Measurements from ENCODE around the gene IL25.
"Not testable (repeated sequence)": the region's sequence is repeated elsewhere in the genome, so short reads cannot be mapped to it uniquely, and the experiment has no call there.

Gene IL25

DNA sequence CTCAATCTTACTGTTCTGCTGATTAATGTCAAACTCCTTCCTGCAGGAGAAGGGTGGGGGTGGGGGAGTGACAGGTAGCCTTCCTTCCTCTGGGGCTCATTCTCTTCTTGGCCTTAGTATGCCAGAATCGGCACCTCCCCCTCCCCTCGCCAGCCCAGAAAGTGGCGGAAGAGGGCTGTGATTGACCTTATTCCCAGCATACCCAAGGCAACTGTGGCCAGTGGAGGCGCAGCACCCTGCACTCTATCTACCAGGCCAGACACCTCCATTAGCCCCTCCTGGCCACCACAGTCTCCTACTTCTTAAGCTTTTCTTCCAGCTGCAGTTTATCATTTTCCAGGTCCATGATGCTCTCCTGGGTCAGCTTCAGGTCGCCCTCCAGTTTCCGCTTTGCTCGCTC, 20.0 kb downstream of the IL25 start:
- DNase-seq = no peak

DNA sequence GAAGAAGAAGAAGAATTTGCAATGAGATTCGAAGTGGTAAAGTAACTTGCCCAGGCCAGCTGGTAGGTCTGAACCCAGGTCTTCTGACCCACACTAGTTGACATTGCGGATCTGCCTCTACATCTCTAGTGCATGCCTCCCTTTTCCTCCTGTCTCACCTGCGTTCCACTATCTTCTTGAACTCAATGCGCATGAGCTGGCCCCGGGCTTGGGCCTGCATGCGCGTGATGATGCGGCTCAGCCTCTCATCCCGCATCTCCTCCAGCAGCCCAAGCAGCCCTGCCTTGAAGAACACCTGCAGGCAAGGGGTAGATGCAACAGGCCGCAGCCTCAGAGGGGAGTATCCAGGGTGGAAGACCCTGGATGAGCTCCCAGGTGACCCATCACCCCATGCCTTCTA, 23.5 kb downstream of the IL25 start:
- no peak for DNase-seq

DNA sequence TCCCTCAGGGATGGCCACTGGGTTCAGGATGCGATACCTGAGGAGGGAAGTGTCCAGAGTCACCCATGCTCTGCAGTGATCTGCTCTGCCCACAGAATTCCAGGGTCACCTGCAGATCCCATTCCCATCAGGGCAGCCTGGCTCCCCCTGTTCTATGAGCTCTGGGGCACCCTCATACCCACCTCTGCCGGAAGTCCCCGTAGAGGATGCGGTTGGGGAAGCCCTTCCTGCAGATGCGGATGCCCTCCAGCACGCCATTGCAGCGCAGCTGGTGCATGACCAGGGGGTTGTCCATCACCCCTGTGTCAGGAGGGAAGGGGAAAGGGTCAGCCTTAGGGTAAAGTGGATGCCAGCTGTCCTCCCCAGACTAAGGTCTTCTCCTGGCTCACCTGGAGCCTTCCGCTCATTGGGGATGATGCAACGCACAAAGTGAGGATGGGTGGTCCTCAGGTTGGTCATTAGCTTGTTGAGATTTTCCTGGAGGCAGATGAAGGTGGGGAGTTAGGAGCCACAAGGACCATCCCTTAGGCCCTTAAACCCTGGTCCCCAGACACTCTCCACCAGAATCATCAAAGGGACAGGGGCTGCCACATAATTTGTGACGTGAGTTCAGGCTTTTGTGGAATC, 24.3 kb downstream of the IL25 start:
- DNase-seq = no peak

DNA sequence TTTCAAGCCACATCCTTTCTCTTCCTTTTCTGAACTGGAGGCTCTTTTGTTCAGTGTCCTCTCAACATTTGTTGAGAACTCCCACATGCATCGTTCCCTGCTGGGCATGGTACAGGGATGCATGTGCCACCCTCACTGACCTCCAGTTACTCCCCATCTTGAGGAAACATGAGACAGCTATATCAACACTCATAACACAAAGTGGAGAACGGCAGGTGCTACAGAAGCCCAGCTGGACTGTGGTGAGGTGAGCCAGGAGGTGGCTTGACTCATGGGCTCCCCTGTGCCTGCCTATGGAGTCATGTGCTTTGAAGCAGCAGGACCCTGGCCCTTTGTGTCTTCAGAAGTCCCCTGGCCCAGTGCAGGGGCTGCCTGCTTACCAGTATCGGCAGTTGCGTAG, 25.7 kb downstream of the IL25 start:
- DNase-seq = no peak

DNA sequence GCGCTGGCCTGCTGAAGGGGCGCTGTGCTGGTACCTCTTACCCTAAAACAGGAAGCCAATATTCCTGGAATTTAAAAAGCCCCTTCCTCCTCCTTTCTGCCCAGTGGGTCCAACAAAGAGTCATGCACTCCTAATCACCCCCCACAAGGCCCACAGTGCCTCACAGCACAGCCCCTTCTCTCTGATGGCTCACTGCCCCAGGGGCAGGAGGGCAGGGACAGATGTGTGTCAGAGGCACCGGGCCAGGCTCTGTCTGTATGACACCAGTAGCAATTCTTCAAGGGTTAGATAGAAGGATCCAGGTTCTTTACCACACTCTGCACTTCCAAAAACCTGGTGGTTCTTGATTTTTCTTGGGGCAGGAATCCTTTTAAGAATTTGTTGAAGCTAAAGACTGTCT, 26.5 kb downstream of the IL25 start:
- no peak for DNase-seq

DNA sequence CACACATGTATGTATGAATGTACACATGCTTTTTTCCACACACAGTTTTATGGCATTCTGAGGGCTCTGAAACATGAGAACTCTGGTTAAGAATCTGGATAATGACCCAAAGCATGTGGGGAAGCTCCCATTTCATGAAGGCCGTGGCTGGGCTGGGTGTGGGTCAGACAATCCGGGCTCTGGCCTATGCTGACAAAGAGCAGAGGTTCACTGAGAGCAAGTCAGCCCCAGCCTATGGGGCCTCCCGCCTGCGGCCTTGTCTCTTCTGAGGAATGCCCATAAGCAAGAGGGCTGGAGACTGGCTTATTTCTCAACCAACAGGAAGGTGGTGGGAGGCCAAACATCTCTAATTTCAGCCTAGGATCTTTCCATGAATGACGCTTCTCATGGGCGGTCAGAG, 27.0 kb downstream of the IL25 start:
- no peak for DNase-seq

DNA sequence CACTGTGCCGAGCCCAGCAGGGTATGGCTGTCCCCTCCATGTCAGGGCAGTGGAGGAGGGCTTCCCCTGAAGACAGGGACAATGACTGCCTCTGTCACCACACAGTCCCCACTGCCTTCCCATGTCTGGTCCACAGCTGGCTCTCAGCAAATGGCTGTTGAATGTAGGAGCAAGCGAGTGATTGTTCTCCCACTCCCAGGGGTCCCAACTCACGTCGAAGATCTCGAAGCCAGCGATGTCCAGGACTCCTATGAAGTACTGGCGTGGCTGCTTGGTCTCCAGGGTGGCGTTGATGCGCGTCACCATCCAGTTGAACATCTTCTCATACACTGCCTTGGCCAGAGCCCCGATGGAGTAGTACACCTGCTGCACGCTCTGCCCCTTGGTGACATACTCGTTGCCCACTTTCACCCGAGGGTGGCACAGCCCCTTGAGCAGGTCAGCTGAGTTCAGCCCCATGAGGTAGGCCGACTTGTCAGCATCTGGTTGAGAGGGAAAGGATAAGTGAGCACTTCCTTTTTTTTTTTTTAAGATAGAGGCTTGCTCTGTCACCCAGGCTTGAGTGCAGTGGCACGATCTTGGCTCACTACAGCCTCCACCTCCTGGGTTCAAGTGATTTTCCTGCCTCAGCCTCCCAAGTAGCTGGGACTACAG, 28.0 kb downstream of the IL25 start:
- not testable (repeated sequence) for DNase-seq

DNA sequence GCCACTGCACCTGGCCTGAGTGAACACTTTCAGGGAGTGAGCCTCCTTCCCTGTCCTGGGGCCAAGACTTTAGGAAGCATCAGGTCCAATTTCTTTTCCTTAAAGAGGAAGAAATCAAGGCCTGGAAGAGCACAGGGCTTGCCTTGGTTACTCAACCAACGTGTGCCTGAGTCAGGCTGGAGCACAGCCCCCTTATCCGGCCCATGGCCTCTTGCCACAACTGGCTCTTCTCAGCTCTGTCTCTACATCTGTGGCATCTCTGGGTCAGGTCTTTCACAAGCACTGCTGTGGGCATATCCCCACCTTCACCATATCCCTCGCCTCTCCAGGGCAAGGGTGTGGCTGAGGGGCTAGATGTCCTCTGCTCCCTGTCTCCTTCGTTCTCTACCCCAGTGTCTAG, 28.7 kb downstream of the IL25 start:
- no peak for DNase-seq

DNA sequence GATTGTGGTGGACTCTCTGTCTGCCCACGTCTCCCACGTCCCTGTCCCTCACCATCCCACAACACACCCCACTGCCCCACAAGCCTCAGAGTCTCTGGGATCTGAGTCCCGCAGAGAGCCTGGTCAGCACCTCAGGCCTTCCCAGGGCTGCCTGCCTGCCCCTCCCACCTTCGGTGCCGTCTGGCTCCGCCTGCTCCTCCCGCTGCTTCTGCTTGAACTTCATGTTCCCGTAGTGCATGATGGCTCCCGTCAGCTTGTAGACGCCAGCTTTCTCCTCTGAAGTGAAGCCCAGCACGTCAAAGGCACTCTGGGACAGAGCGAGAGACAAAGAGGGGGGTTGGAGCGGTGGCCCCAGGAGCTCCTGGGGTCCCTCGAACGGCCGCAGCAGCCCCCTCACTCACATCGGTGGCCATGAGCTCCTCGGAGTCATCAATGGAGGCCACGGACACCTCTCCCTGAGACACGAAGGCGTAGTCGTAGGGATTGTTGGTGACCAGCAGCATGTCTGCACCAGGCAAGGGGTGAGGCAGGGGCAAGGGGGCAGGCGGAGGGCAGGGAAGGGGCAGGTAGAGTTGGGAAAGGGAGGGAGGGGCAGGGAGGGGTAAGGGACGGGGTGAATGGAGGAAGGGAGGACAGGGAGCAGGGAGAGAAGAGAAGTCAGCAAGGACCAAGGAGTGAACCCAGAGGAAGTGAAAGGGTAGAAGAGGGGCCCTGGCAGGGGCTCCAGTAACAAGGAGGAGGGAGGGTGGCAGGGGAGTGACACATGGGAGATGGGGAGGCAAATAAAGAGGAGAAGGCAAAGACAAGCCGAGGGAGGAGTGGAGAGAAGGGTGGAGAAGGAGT, 29.9 kb downstream of the IL25 start:
- no peak for DNase-seq

DNA sequence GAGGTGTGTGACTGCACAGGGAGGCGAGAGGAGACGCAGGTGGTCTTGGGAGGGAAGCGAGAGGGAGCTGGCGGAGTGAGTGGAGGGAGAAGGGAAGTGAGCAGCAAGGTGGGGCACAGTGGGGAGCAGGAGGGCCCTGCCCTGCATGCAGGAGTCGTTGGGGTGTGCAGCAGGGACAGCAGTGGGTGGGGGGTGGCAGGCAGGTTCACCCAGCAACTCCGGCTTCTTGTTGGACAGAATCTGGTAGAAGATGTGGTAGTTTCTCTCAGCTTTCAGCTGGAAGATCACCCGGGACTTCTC, 30.5 kb downstream of the IL25 start:
- no peak for DNase-seq

DNA sequence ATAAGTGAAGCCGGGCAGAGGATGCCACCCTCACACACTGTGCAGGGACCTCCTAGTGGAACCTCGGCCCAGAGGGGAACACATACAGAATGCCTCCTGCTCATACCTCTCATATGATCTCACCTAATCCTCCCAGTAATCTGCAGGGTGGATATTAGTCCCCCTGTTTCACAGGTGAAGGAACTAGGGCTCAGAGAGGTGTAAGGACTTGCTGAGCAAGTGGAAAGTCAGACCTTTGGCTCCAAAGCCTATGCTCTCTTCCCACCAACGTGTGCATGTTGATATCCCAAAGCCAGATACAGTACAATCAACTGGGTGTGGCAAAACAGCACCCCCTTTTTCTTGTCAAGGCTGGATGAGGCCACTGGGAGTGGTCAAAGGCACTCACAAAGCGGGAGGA, 31.3 kb downstream of the IL25 start:
- DNase-seq = no peak

DNA sequence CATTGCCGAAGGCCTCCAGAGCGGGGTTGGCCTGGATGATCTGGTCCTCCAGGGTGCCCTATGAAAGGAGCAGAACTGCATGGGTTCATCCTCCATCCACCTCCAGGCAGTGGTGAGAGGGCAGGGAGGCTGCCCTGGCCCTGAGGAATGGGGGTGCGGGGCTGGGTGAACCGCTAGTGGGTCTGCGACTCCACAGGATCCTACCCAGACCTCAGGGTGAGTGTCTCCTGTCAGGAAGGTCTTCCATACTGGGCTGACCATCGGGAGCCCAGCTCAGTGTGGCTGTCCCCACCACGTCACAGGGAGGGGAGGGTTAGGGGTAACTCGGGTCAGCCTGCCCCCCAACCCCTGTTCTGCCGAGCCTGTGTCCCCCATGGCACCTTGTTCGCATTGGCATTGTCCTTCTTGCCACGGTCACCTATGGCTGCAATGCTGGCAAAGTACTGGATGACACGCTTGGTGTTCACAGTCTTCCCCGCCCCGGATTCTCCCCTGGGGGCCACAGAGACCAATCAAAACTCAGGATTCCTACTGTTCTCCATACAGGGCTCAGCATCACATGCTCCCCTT, 31.8 kb downstream of the IL25 start:
- DNase-seq = no peak

DNA sequence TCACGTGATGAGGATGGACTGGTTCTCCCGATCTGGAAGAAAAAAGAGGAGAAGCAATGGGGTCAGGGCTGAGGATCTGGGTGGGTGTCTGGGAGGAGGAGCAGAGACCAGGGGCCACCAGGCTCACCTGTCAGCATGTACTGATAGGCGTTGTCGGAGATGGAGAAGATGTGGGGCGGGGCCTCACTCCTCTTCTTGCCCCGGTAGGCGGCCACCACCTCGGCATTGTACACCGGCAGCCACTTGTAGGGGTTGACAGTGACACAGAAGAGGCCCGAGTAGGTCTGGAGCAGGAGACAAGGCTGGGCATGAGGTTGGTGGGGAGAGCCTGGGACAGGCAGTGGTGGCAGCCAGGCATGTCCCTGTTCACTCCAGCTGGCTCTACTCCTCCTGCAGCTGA, 32.5 kb downstream of the IL25 start:
- DNase-seq = no peak

DNA sequence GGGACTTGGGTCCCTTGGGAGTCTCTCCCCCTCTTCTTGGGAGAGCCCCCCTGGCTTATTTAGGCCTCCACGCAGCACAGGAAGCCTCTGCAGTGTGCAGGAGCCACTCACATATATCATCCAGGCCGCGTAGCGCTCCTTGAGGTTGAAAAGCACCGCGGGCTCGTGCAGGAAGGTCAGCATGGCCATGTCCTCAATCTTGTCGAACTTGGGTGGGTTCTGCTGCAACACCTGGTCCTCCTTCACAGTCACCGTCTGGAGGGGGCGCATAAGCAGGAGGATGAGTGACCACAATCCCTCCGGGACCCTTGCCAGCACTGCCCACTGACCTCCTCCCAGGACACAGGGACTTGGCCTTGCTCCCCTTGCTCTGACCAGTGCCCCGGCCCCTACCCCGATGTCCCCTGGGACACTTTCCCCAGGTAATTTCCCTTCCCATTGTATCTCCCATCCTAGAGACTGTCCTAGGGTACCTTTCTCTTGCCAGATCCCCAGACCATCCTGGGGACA, 33.0 kb downstream of the IL25 start:
- no peak for DNase-seq

DNA sequence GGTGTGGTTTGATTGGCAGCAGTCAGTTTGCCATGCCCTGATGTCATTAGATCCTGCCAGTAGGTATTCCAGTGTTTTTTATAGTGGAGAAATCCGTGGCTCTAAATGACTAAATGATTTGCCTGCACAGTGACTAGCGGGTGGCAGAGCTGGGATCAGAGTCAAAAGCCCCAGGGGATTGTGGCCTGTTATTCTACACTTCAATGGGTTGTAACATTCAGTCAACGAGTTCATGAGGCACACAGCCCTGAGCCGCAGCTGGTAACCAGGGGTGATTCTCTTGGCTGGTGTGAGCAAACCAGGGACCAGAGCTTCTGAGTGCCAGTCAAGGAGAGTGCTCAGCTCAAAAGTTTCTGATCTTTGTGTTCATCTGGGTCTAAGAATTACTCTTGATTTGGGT, 33.6 kb downstream of the IL25 start:
- DNase-seq = no peak

DNA sequence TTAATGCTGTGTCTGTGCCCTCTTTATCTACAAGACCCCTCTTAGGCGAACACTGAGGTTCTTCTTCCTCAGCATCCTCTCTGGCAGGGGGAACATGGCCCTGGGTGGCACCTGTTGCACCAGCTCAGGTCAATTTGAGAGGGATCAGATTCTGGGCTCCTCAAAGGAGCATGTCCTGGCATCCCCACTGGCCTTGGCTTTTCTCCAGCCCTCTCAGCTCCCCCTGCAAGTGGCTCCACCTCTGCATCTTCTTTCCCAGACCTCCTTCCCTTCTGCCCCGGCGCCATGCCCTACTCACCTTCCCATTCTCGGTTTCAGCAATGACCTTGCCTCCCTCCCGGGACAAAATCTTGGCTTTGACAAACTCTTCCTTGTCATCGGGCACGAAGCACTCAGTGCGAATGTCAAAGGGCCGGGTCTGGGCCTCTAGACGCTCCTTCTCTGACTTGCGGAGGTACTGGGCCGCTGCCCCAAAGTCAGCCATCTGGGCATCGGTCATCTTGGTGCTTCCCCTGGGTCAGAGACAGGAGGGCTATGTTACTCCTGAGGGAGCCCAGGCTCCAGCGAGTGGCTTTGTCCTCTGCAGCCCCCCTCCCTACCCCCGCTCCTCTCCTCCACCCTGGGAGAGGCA, 34.2 kb downstream of the IL25 start:
- no peak for DNase-seq

DNA sequence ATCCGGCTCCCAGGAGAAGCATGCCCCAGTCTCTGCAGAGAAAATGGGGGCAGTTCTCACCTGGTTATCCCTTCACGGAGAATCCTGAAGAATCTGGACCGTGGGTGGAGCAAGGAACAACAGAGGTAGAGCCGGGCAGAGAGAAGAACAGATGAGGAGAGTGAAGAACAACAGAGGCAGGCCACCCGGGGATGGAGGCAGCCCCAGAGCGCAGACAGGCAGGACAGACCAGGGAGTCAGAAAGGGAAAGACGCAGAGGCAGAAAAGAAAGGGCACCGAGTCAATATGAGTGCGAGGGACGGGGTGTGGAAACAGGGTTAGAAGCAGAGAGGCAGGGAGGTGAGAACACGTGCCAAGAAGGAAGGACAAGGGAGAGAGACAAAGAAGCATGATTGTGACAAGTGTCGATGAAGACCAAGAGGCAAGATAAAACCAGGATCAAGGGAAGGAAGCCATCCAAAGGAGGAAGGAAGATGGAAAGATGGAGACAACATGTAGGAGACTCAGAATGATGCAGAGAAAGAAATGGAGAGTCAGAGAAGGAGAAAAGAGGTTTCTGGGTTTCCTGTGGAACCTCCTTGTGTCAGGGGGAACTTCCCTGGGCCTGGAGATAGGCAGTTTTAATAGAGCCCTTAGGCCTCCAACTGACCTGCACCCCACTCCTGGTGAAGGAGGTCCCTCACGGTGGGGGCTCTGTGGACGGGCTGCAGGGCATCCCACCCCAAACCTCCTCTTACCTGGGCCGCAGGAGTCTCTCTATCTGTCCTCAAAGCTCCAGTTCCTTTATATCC, 35.1 kb downstream of the IL25 start, which contains the start of gene MYH6:
MYH6 (minus strand) TSS at position 758 of the 791 bp plus-strand sequence. CDS start 1,050 bp downstream, outside the sequence.
- DNase-seq = no peak

DNA sequence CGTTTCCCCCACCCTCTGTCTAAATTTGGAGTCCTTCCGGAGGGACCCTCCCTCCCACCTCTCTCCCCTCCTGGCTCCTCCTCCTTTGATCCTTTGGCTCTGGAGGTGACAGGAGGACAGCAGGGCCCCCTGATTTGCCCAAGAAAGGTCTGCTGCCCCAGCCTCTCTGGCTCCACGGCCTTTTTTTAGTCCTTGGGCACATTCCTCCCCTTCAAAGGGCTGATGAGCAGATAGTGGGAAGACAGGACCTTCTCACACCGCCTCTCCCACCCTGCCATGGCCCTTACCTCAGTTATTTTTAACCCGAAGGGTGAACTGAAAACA, 35.7 kb downstream of the IL25 start:
- DNase-seq = no peak

DNA sequence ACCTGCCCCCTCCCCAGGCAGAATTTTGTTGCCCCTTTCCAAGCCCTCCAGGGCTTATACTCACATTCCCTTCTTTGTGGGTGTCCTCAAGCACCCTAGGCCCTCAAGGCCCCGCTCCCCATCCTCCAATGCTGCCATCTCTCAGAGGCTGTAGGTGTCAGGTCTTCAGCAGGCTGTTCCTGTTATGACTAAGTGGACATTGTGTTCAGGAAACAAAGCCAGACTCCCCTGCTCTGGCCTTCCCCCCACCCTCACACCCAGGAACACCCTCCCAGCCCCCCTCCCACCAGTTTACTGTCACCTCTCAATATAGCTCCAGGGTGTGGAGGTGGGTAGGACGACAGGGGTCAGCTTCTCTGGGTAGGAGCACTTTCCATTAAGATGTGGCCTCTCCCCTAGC, 36.9 kb downstream of the IL25 start:
- DNase-seq = peak in 1 of 5 experiments; percentile 11

DNA sequence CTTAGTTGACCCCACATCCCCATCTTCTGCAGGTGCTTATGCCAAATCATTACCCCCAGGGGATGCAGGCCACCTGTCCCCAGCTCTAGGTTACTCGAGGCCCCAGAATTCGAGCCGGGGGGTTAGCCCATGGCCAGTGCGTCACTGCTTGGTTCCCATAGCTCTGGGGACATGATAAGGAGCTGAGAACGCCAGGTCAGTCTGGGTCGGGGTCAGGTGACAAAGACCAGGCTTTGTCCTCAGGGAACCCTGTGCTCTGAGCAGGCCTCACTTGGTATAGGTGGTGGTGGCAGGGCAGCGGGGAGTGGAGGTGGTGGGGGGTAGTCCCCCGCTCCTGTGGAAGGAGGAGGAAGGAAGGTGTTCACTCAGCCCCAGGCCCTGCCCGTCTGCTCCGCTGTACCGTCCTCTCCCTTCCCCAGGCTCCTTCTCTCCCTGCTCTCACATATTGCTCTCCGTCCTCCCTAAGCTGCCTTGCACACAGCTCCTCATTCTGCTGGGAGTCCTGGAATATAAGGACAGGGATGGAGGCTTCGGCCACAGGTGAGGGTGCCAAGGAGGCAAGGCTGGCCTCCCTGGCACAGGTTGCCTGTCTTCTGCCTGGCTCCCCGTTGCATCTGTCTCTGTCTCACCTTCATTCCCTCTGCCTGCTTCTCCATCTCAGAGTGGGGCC, 37.5 kb downstream of the IL25 start:
- no peak for DNase-seq

Measured in T-helper 2 cell (primary cell).